Stomach (tissue), 4 donors: ENCODE measurements around the gene INSIG2.

Experiments used
- CTCF ChIP-seq, 7 experiments: fragments of 450-650 bp in 4 of 7; fragments of 200-600 bp in 3 of 7; sonication (generic) in 3 of 7; IDR thresholded peaks; one replicate each; pipeline ENCODE4 v1.5.1; 2016 to 2019; ENCODE audit warnings: antibody characterized with exemption in 7 of 7, control low read depth in 2 of 7, mild to moderate bottlenecking in 1 of 7
- EP300 ChIP-seq: sonication (generic); formaldehyde crosslinking; IDR thresholded peaks from one replicate; pipeline ENCODE4 v1.6.1; 2017; ENCODE audit warnings: antibody characterized with exemption
- POLR2A ChIP-seq, 4 donors: fragments of 450-650 bp; IDR thresholded peaks; one replicate each; pipeline ENCODE4 v1.6.1; 2016; ENCODE audit warnings: antibody characterized with exemption in 4 of 4, control low read depth in 2 of 4, mild to moderate bottlenecking in 1 of 4, moderate library complexity in 1 of 4
- POLR2AphosphoS5 ChIP-seq, 3 donors: sonication (generic); formaldehyde crosslinking; IDR thresholded peaks; one replicate each; pipeline ENCODE4 v1.6.1; 2016; ENCODE audit warnings: antibody characterized with exemption in 3 of 3

- TF ChIP-seq CTCF (IDR thresholded peaks at IDR 0.05) (no peak), POLR2AphosphoS5 (IDR thresholded peaks at IDR 0.05) (no peak), POLR2A (IDR thresholded peaks at IDR 0.05) (no peak), EP300 (no peak)
Observed at GRCh38 chr2:118154176-118154575, 65.9 kb downstream of the INSIG2 start.
